Thymus (tissue), 11 donors: ENCODE data around the gene ASPG. TPM values are rescaled to one million over a fixed set of nuclear protein-coding genes. Genes with fewer than 3 reads are reported as not detected.

ENCODE experiments used
- DNase-seq, 9 donors: peaks; one replicate each; pipeline ENCODE4 v3.0.0-alpha.2; 2013; ENCODE audit warnings: low spot score in 9 of 9, low read depth in 6 of 9, missing footprints in 1 of 9
- H3K27ac ChIP-seq, 2 donors: one replicate each; pipeline ENCODE4 v1.5.1; 2013; ENCODE audit warnings: control low read depth in 1 of 2, low read depth in 1 of 2, low read length in 1 of 2, mild to moderate bottlenecking in 1 of 2, moderate library complexity in 1 of 2
- H3K27me3 ChIP-seq, 2 donors: one replicate each; pipeline ENCODE4 v1.5.1; 2013; ENCODE audit warnings: low read length in 1 of 2; ENCODE audit not compliant: control insufficient read depth in 2 of 2, insufficient read depth in 1 of 2
- H3K36me3 ChIP-seq, 2 donors: one replicate each; pipeline ENCODE4 v1.5.1; 2013; ENCODE audit warnings: low read length in 1 of 2, mild to moderate bottlenecking in 1 of 2, moderate library complexity in 1 of 2; ENCODE audit not compliant: control insufficient read depth in 2 of 2, insufficient read depth in 2 of 2
- H3K4me1 ChIP-seq, 2 donors: one replicate each; pipeline ENCODE4 v1.5.1; 2013; ENCODE audit warnings: low read length in 2 of 2; ENCODE audit not compliant: control insufficient read depth in 2 of 2, insufficient read depth in 2 of 2
- H3K4me3 ChIP-seq, 2 donors: one replicate each; pipeline ENCODE4 v1.5.1; 2013; ENCODE audit warnings: low read length in 2 of 2, control low read depth in 1 of 2, mild to moderate bottlenecking in 1 of 2
- H3K9me3 ChIP-seq, 2 donors: one replicate each; pipeline ENCODE4 v1.5.1; 2013; ENCODE audit warnings: low read length in 1 of 2, mild to moderate bottlenecking in 1 of 2; ENCODE audit not compliant: control insufficient read depth in 2 of 2, insufficient read depth in 1 of 2
- WGBS: extraction: QIAGEN DNeasy Blood & Tissue Kit; methylation state at CpG from one replicate; pipeline ENCODE4 v1.1.7; 2013; 5-methylcytosine and 5-hydroxymethylcytosine counted together
- polyA plus RNA-seq: library from polyadenylated mRNA; stranded (reverse); fragments of 200-250 nt; gene quantifications from one replicate; pipeline ENCODE4 v1.2.3, GENCODE V29; 2013
- total RNA-seq: library from RNA; stranded (reverse); fragments of 120-200 nt; gene quantifications from one replicate; pipeline ENCODE4 v1.2.4, GENCODE V29; 2013
- donor health status: healthy.

Gene ASPG
- total and polyA plus RNA-seq, 2 donors, result 0.24 to 5.5 TPM

DNA sequence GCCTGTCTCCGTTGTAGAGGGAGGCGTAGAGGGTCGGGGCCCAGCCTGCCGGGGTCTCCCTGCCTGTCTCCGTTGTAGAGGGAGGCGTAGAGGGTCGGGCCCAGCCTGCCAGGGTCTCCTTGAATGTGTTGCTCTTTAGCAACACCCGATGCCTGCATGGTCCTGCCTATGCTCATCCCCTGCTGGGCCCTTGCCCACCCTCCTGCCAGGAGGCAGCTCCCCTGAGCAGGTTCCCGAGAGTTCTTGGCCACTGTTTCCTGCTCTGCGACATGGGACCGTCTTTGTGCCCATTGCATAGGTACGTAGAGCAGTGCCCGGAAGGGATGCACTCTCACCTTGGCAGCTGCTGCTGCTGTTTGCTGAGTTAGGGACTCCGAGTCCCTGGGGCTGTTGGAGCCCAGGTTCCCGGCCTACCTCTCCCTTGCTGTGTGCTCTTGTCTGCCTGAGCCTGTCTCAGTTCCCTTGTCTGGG, 56.2 kb downstream of the ASPG start:
- WGBS, result 94% methylated on average over 15 of the region's 15 CpGs
- no peak for DNase-seq
- Histone ChIP-seq H3K27ac (no peak overlapping the region), H3K27me3 (peaks cover 40 to 44% of the 10 kb centered on the region in 2 donors), H3K9me3 (no peaks in the 10 kb centered on the region), H3K4me3 (no peak overlapping the region), H3K36me3 (no peaks in the 10 kb centered on the region), H3K4me1 (peaks cover 0 to 5% of the 10 kb centered on the region in 2 donors)

DNA sequence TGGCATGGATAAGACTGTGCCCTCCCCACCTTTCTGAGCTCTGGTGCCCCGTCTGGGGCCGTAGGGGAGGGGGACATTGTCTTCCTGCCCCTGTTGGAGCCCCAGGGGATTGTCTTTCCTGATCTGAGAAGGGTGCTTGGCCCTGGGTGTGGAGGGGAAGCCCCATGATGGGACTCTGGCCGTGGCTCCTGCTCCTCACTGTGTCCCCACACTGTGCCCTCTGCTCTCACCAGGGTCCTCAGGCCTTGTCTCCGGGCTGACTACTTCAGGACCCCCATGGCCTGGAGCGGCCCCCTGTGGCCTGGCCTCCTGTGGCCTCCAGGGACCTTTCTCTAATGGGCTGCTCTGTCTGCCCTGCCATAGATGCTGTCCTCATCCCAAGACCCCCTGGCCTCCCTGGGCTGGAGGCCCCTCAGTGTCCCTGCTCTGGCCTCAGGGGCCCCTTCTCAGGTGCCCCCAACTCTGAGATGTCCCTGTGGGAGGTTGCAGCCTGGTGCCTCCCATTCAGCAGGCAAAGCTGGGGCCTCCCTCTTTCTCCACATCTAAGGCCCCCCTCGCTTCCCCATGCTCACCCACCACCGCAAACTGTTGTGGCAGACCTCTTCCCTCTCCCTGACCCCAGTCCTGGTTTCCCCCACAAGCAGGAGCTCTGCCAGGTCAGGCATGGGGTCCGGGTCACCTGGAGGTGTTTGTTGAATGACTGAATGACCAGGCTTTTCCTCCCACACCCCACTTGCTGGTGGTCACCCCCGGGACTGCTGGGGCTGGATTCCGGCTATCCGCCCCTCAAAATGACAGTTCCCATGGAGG, 56.8 kb downstream of the ASPG start:
- Histone ChIP-seq H3K4me1 (peaks cover 0 to 5% of the 10 kb centered on the region in 2 donors), H3K4me3 (no peak overlapping the region), H3K27me3 (peaks cover 33 to 37% of the 10 kb centered on the region in 2 donors), H3K27ac (no peak overlapping the region), H3K36me3 (no peaks in the 10 kb centered on the region), H3K9me3 (no peaks in the 10 kb centered on the region)
- no peak for DNase-seq
- 82% methylated on average over 11 of the region's 11 CpGs for WGBS

DNA sequence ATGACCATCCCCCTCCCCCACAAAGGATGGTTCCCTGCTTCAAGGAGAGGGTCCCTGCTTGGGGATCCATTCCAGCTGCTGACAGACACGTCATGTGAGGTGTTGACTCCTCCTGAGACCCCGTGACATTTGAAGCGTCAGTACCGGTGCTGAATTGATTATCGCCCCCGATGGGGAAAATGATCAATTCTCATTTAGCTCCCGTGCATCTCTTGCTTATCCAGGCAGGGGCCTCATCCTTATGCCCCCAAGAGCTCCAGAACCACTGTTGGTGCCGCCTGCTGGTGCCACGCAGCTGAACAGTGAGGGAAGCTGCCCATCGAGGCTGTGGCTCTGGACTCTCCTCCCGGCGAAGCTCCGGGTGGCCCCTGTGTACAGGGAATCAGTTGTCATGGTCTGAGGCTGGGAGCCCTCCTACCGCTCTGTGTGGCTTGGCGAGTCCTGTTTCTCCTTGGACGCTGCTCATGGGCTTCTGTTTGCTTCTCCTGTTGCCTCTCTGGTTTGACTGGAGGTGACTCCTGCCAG, 57.5 kb downstream of the ASPG start:
- Histone ChIP-seq H3K4me3 (no peak overlapping the region), H3K27me3 (peaks cover 26 to 30% of the 10 kb centered on the region in 2 donors), H3K27ac (no peak overlapping the region), H3K4me1 (peaks cover 0 to under 1% of the 10 kb centered on the region in 2 donors), H3K36me3 (no peaks in the 10 kb centered on the region), H3K9me3 (no peaks in the 10 kb centered on the region)
- no peak for DNase-seq
- WGBS, result 93% methylated on average over 16 of the region's 16 CpGs

DNA sequence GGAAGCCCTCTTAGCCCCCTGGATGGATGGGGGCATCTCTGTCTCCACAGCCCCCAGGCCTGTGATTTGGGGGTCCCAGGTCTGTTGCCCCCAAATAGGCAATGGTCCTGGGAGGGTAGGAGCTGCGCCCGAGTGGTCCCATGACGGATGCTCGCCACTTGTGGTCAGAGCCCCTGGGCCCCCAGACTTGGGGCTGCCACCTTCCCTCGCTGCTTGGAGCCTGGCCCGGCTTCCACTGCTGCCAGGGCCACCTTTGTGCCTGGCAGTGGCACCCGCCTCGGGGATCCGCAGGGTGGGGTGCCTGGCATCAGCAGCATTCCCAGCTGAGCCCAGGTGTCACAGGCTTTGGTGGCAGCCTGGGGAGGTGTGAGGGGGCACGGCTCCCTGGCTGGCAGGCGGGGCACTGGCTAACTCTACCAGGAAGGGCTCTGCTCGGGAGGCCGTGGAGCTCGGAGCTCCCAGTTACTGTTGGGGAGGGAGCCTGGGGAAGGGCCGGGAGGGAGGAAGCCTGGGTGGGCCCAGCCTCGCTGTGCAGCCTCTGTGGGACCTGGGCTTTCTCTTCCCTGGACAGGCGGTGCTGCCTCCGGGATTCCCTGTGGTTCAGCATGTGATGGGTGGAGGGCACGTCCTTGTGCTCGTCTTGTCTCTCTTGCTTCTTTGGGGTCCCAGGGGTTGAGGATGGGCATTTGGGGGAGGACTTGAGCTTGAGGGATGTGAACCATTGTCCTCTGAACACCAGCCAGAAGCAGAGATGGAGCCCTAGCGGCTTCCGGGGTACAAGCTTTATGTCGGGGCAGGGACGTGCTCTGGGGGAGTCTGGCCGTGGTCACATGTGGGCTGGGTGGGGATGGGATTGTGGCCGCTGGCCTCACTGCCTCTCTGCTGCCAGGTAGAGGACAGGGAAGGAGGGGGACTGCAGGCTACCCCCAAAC, 58.3 kb downstream of the ASPG start:
- Histone ChIP-seq H3K36me3 (no peaks in the 10 kb centered on the region), H3K27me3 (peaks cover 21 to 22% of the 10 kb centered on the region in 2 donors), H3K27ac (no peak overlapping the region), H3K4me1 (no peaks in the 10 kb centered on the region), H3K4me3 (no peak overlapping the region), H3K9me3 (no peaks in the 10 kb centered on the region)
- WGBS, result 87% methylated on average over 26 of the region's 26 CpGs
- no peak for DNase-seq

DNA sequence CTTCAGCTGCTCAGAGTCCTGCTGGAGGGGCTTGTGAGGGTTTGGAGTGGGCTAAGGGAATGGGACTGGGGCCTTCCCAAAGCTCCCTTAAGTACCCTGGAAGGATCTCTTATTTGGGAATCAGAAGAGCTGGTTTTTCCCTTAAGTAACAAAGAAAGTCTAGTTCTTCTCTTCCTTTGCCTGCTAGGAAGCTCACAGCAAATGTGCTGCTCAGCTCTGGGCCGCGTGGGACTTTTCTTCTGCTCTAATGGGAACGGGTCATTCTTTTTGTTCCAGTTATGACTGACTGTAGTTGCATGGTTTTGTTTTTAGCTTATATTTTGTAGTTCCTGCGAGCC, 58.9 kb downstream of the ASPG start:
- Histone ChIP-seq H3K4me3 (no peak overlapping the region), H3K36me3 (no peaks in the 10 kb centered on the region), H3K27ac (no peak overlapping the region), H3K9me3 (no peaks in the 10 kb centered on the region), H3K27me3 (peaks cover 15 to 16% of the 10 kb centered on the region in 2 donors), H3K4me1 (no peaks in the 10 kb centered on the region)
- WGBS, result 88% methylated on average over 4 of the region's 4 CpGs
- no peak for DNase-seq

DNA sequence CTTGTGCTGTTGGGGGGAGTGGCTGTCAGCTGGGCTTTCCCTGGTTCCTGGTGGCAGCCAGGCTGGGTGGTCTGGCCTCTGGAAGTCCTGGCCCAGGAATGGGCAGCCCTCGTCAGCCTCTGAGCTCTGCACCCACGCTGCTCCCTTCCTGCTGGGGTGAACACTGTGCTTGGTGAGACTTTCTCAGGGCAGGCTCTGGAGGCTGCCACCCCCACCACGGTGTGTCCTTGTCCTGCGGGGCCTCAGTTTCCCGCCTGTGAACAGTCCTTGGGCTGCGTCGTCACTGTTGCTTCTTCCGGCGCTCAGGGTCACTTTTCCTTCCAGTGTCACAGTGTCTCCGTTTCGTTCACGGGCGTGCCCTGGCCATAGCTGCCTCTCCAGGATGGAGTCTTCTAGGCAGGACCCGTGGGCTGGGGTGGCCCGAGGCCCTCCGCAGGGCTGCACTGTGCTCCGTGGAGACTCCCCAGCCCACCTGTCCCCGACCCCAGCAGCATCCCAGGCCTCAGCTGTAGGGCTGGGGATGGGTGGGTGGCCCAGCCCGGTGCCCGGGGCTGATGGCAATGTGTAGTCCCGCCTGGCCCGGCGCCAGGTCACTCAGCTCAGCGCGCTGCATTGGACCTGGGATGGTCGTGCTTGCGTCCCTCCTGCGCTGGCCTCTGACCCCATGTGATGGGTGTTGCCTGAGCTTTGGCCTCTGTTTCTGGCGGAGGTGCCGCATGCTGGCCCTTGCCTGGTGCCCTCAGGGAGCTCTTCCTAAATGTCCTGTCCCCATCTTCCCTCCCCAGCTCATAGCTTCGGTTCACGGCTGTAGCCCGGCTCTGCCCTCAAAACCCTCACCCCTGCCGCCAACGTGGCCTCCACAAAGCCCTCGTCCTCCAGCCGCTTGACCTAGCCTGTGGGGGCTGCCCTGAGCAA, 59.7 kb downstream of the ASPG start:
- Histone ChIP-seq H3K36me3 (no peaks in the 10 kb centered on the region), H3K4me1 (no peaks in the 10 kb centered on the region), H3K9me3 (no peaks in the 10 kb centered on the region), H3K27ac (no peak overlapping the region), H3K4me3 (no peak overlapping the region), H3K27me3 (peaks cover 8 to 9% of the 10 kb centered on the region in 2 donors)
- WGBS, result 92% methylated on average over 37 of the region's 37 CpGs
- DNase-seq, result no peak

DNA sequence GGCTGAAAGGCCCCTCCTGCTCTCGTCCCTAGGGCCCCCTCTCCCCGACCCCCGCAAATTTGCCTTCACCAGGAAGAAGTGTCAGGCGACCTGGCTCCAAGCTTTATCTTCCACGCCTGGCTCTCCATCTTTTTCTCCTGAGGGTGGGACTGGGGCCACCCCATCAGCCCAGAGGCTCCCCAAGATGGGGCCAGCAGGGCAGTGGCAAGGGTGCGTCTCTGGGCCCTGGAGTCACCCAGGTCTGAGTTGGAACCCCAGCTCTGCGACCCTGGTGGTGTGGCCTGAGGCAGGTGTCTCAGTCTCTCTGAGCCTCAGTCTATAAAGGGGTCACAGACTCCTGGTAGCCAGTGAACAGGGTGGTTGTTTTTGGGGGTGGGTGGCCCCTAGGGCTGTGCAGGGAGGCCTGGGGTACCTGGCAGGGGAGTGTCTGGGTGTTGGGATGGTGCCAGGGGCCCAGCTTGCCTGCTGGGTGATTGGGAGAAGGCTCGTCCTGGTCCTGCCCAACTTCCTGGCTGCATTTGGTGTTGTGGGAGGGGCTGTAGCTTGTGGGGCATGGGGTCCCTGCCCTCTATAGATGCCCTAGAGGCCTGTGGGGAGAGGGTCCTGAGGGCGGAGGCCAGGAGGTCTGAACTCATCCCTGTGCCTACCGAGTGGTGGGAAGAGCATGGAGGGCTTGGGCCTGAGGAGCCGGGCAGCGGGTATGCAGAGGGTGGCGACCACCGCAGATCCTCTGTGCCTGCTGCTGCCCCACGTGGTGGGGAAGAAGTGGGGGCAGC, 60.5 kb downstream of the ASPG start:
- 87% methylated on average over 15 of the region's 15 CpGs for WGBS
- peaks cover under 1 to 3% of the 10 kb centered on the region in 2 donors for H3K27me3 ChIP-seq
- no peak overlapping the region for H3K27ac ChIP-seq
- no peak for DNase-seq
- no peaks in the 10 kb centered on the region for H3K9me3 ChIP-seq
- no peaks in the 10 kb centered on the region for H3K36me3 ChIP-seq
- H3K4me3 ChIP-seq, result no peak overlapping the region
- H3K4me1 ChIP-seq, result no peaks in the 10 kb centered on the region
